NCI-H82 (cell line): ENCODE data around the gene DCLK1.
"Not testable (repeated sequence)": the region's sequence is repeated elsewhere in the genome, so short reads cannot be mapped to it uniquely, and the experiment has no call there.

Experiments used
- DNase-seq: peaks from one replicate; lab custom pipeline; 2025; lab: John Stamatoyannopoulos, UW

DCLK1 gene

DNA sequence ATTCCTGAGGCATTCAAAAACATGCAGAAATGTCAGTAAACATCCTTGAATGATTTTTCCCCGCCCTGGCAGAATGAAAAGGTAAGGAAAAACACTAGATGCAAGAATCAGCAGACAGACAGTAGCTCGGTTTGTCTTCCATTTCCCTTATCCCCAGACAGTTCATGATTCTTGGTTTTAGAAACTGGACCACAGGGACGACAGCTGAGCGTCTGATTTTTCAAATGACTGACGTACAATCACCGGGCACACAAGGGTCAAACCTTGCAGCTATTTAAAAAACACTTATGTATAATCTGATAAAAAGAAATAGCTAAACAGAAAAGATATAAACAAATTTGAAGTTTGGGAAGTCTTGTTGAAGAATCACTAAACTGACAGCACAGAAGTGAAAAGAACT is 47.1 kb downstream of the DCLK1 start:
- DNase-seq = no peak

DNA sequence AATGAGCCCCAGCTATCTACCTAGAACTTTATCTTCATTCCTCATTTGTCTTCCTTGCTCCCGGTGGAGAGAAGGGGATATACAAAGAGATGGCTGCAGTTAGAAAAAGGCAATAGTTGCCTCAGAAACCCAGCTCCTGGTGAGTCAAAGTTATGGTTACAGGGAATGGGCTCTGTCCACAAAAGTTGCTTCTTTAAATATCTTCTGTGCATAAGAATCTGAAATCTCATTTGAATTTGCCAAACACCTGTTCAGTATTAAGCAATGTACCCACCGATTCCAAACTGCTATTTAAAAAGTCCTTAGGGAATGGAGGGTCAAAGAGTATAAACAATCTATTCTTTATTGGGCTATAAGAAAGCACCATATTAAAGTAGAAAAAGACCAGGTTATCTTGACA is 48.4 kb downstream of the DCLK1 start:
- no peak for DNase-seq

DNA sequence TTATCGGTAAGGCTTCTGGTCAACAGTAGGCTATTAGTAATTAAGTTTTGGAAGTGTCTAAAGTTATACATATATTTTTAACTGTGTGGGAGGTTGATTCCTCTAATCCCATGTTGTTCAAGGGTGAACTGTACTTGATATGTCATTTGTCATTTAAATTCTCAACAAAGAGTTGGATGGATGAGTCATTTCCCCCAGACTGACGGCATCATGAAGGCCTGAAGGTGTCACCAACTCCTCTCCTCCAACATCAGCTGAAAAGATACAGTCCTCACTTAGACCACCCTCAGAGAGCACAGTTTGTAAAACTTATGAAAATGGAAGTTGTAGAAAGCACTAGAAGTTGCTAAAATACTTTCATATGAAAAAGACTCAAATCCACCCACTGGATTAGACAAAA is 48.8 kb downstream of the DCLK1 start:
- no peak for DNase-seq

DNA sequence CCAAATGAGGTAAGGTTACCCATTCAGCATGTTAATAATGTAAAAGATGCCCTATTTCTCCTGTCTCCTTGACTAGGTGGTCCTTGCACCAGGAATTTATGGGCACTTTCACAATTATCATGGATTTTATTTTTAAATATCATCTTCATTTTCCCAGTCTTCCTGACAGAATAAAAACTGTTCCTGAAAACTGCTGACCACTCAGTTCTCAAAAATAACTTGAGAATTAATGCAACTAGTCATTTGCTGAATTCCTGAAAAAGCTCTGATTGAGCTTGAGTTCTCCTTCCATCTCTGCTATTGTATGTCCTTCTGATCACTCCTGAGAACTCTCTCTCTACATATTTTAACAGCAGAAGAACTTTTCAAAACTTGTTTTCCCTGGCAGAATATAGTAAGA is 55.0 kb downstream of the DCLK1 start:
- DNase-seq = no peak

DNA sequence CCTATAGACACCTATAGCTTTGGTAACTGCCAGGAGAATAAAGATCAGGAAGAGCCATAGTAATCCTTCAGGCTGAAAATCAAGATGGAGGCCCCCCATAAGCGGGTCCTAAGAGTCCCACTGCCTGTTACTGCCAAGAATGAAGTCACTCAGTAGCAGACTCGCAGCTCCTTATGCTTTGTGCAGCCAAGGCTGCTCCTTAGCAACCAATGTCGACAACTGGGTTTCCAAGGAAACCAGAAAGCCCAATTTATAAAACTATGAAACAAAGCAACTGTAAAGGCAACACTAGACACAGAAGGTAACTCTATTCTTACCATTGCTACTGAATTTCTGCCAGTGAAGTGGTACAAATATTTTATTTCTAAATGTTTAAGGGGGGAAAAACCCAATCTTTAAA is 56.5 kb downstream of the DCLK1 start:
- no peak for DNase-seq

DNA sequence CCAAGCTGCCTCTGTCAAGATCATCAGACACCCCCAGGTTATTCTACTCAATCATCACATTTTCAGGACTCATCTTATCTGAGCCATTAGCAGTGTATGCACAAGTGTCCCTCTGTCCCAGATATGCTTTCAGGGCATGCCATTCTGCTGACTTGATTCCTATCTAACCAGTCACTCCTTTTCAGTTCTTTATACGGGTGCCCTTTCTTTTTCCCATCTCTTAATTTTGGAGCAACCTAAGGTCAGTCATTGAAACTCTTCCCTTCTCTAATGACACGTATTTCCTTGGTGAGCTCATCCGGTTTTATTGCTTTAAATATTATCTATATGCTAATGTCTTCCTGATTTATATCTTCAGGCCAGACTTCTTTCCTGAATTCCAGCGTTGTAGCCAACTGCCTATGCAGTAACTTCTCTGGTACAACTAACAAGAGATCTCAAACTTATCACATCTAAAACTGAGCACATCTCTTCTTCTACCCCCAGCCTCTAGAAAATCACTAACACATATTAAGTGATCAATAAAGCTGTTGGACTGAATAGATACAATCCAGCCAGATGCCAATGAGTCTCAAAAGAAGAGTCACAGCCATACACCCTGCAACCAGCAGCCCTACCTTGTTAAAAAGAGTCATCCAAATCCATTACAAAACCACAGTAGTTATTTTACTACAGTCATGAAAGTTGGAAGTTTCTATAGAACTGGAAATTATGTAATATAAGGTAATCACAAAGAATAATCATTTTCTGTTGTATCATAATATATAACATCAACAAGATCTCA is 58.8 kb downstream of the DCLK1 start:
- DNase-seq = no peak

DNA sequence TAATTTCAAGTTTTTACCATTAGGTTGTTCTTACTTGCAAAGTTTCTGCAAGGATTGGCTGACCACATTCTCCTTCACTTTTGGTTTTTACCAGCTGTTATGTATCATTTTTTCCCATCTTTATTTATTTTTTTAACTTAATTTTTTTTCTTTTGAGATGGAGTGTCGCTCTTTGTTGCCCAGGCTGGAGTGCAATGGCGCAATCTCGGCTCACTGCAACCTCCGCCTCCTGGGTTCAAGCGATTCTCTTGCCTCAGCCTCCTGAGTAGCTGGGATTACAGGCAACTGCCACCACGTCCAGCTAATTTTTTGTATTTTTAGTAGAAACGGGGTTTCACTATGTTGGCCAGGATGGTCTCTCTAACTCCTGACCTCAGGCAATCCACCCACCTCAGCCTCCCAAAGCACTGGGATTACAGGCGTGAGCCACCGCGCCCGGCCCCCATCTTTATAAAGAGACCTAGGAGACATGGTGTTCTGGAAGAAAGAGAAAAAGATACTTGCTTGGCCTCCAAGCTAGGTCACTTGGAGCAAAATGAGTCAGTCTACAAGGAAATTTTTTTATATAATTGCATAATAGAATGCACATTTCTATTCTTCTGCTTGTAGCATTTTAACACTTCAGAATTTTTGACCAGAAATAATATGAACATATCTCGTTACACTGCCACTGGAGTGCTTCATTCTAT is 60.5 kb downstream of the DCLK1 start:
- DNase-seq = not testable (repeated sequence)

DNA sequence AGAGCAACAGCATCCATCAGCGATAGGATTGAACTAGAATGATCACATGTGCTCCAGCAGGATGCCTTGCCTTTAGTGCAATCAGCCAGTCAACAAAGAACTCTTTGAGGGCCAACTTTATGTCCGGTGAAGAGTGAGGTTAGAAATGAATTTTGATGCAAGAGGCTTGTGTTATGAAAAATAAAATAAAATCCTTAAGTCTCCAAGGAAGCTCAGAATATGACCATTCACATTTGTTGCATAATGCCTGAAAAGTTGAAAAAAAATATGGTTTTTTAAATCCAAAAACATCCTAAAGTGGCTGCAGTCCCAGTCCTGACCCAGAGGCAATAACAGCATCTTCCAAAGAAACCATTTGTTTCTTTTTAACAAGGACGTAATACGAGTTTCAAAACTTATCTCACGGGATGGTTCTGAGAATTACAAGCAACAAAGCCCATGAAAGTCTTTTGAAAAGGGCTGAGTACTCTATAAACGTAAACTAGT is 61.3 kb downstream of the DCLK1 start:
- no peak for DNase-seq

DNA sequence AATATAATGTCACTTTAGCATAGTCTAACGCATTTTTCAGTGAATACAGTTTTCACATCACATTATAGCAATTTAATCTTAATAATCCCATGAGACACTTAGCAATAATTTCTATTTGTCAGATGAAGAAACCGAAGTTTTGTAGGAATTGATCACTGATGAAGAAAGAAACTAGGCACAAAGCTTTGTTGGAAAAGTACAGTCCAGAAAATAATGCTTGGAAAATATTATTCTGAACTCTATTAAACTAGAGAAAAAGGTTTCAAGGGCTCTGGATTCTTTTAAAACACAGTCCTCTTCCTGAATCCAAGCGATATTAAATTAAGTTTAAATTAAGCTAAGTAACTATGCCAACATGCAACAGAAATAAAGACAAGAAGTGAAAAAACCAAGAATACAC is 62.2 kb downstream of the DCLK1 start:
- no peak for DNase-seq

DNA sequence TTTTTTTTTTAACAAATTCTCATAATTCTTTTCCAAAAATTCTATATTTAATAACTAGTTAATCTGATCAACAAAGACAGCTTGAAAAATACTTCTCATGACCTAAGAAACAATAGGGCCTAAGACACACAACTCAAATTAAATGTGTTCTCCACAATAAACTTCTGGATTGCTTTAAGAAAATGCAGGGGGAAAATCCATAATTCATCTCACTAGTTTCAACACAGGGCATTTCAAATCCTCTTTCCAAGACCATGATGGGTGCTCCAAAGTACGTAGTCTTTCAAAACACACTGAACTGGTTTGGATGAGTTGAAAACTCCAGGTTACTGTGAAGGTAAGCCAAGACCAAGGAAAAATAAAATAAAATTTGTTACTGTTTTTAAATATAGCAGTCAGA is 62.6 kb downstream of the DCLK1 start:
- DNase-seq = no peak

DNA sequence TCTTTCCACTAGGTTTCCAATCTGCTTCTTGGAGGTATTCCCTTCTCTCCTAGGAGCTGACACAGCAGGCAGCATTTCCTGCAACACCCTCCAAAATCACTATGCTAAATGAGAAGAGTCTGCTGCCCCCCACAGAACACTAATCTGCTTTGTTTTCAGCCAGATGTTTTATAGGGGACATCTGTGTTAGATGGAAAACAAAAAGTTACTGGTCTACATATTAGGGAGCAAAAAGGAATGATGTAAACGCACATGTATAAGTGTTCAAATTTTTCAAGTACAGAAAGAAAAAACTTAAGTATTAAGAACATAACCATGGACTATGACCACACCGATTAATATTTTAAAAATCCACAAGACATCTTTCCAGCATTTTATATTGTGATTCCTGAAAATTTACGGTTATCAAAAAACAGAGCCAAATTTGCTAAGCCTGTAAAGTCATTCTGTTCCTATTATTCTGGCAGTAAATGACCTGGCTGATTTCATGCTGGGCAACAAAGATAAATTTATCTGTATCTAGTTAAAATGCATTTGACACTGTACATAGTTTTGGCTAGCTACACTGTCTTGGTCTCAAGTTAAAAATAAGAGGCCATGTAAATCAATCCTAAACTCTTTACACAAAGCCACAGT is 63.3 kb downstream of the DCLK1 start:
- no peak for DNase-seq

DNA sequence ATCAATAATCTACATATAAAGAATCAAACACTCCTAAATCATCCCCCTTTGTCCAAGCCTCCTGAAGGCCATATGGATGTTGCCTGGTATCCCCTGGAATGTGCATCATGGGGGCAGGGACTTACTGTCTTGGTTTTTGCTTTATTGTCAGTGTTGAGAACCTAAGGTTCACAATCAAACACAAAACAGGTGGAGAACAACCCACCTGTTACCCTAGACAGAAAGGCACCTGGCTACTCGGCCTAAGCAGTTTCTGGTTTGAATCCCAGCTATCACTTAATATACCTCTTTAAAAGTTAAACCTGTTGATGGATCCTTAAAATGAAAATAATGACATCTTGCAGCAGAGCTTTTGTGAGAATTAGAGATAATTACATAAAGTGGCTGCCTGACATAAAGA is 68.9 kb downstream of the DCLK1 start:
- DNase-seq = no peak

DNA sequence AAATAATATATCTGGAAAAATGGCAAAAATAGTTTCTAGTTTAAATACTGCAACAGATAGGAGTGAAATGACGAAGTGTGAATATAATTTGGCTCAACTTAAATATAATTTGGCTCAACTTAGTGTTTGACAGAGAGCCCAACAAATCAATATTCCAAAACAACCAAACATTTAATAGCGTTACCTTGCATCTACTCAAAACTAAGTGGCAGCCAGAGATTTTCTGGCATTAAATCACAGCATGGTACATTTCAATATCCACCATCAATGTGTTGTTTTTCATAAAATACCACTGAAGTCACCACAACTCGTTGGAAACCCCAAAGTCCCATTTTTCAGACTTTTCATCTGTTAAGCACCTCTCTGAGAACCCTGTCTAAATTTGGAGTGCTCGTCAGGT is 69.6 kb downstream of the DCLK1 start:
- DNase-seq = no peak

DNA sequence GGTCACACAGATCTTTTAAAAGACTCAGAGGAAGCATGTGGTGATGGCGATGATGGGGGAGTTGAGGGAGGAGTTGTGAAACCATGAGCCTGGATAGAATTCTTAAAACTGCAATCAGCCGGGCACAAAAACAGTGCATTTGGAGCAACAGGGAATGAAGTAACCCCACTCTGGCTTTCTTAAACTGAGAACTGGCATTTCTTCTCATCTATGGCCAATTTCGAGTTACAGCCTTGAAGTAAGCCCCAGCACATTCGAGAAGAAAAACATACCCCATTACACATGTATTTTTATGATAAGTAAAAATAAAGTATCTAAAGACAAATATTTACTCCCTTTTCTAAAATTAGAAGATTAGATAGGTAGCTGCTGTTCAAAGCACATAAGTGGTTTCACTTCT is 70.1 kb downstream of the DCLK1 start:
- no peak for DNase-seq

DNA sequence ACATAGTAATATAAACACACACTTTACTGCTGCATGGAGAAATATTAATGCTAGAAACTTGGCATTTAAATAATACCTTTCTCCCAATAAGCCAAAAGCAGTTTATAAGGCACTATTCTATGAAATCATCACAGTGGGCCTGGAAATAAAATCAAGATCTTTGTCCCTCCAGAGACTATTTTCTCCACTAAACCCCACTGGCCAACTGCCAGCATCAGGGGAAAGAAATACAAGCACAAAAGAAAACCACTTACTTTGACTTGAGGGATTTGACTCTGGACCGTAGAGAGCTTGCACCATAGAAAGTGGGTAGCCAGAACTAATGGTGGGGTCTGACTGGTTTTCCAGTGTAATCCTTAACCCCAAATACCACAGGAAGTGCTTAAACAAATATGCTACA is 71.9 kb downstream of the DCLK1 start:
- DNase-seq = no peak

DNA sequence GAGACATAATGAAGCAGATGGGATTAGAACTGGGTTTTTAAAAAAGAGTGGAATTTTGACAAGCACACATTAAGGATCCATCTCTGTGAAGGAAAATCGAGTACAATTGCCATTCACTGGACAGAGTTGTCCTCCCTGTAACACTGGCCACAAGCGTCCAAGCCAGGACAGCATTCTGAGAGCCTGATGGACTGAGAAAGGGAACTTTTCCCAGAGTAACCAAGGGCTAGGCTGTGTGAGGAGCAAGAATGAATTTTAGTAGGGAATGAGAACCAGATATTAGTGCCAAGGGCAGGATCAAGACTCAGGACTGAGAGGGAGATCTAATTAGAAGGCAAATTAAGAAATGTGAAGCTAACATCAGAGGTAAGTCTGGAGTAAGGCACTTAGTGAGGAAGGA is 73.1 kb downstream of the DCLK1 start:
- DNase-seq = no peak

DNA sequence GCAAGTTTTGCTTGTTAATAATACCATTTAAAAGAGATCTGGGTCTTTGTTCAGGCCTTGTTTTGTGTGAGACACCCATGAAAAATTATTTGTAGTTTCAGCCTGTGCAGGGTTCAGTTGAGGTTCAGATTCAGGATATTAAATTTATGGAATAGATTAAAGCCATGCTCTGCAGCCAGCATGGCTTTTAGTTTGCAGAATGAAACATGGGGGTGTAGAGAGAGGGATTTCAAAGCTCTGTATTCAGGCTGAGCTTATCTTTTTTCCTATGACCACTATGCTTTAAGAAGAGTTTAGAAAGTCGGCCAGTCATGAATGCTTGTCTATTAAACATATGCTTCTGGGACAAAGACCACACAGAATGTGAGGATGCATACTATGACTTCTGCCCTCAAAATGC is 73.6 kb downstream of the DCLK1 start:
- no peak for DNase-seq

DNA sequence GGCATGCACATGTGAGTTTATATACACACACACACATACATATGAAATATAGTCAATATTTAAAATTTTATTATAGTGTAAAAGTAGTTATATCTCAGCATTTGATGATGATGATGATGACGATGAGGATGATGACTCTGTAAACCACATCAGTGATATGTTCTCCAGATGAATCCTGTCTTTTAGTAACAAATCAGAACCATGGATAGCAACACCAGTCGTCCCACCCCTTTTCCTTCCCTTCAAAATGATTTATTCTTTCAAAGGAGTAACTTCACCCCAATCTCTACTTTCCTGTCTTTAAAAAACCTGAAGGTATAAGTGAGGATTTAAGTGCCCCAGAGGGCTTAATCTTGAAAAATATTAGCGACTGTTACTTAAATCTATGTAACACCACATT is 74.1 kb downstream of the DCLK1 start:
- no peak for DNase-seq

DNA sequence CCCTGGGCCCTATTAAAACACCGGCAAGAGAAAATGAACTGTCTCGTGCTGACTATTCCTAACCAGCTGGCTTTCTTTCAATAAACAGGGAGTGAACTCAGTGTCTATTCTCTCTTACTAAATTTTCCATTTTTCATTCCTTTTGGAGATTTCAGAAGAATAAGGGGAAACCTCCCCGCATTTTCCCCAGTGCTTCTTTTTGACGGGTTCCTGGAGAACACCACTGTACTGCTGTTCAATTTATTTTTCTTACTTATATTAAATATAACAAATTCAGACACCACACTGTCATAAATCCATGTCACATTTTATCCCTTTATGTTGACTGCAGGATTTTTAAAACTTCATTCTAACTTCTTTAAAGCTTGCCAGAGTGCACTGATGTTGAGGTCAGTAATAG is 75.8 kb downstream of the DCLK1 start:
- no peak for DNase-seq

DNA sequence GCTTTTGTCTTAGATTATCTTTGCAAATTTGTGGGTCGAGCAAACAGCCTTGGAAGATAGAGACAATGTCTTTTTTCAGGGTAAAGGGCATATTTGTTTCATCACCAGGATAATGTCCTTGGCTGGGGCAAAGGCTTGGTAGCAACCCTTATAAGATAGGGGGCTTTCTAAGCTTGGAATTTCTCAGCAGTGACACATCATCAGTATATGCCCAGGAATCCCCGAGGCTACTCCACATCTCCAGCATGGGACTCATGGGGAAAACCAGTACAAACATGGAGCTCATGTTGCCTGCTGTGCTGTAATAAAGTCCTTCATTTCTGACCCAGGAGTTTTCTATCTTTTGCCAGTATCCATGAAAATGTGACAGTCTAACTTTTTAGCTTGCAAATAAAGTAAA is 77.1 kb downstream of the DCLK1 start:
- DNase-seq = no peak

DNA sequence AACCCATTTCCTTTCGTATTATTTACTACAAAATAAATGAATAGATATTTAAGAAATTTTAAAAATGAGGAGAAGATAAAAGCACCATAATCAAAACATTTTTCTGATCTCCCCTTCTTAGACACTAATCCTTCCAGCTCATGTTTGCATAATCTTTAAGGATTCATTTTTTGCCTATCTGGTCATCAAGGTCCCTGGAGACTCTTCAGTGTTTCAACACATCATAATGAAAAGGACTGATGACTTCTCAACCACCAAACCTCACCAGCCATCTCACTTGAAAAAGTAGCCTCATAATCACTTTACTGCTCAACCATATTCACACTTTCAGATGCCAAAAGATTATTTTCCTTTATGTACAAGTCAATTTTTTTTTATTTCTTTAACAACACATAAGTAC is 80.1 kb downstream of the DCLK1 start:
- no peak for DNase-seq

DNA sequence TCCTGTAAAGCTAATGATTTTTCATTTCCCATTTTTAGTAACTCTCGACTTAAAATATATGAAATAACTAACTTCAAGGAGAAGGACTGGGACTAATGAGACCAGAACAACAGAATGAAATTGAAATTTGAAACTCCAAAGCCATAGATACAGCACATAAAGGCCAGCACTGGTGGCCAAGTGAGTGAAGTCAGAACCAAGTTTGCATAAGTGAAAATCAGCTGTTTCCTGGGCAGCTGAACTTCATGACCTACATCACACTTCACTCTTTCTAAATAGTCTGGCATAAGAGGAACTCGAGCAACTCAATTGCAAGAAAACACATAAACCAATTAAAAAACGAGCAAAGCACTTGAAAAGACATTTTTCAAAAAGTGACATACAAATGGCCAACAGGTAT is 84.5 kb downstream of the DCLK1 start:
- no peak for DNase-seq
